DOHH2 (cell line): Measurements from ENCODE around the gene ARHGEF25.

ENCODE experiments used
- CTCF ChIP-seq: fragments of 200-600 bp; sonication (generic); IDR thresholded peaks from one replicate; pipeline ENCODE4 v1.5.1; 2014; ENCODE audit warnings: antibody characterized with exemption, mild to moderate bottlenecking, low read depth, low read length; ENCODE audit not compliant: poor library complexity, severe bottlenecking
- EZH2phosphoT487 ChIP-seq: fragments of 200-600 bp; sonication (generic); IDR thresholded peaks from 2 replicates; pipeline ENCODE4 v1.6.1; 2017; ENCODE audit warnings: borderline replicate concordance, mild to moderate bottlenecking, antibody characterized with exemption, low read length, moderate library complexity, mixed read lengths

GRCh38 chr12:57583008-57583831 is 28.0 kb upstream of the ARHGEF25 start:
- TF ChIP-seq CTCF (peak; percentile 99), EZH2phosphoT487 (no peak)
